Neural cell (in vitro differentiated cells): Measurements from ENCODE around the gene FUT6. TPM values are rescaled to one million over a fixed set of nuclear protein-coding genes. Genes with fewer than 3 reads are reported as not detected.

ENCODE experiments used
- H2AFZ ChIP-seq: fragments of 200-600, 300-800 bp; sonication (generic), shearing (Covaris generic); 2 replicates; pipeline ENCODE4 v1.6.0; 2014; ENCODE audit warnings: low read depth, mild to moderate bottlenecking, antibody characterized with exemption, low read length, moderate library complexity
- H3F3A ChIP-seq: fragments of 200-600 bp; shearing (Covaris generic); 2 replicates; pipeline ENCODE4 v1.6.1; 2016; ENCODE audit warnings: mild to moderate bottlenecking, moderate library complexity, mixed read lengths, antibody characterized with exemption, low read length; ENCODE audit not compliant: insufficient read depth, poor library complexity, severe bottlenecking
- H3K27ac ChIP-seq: fragments of 200-600, 300-800 bp; sonication (generic), shearing (Covaris generic); 2 replicates; pipeline ENCODE4 v1.5.1; 2014; ENCODE audit warnings: mild to moderate bottlenecking, low read length, moderate library complexity
- H3K27me3 ChIP-seq: fragments of 300-800, 200-600 bp; sonication (generic), shearing (Covaris generic); 2 replicates; pipeline ENCODE4 v1.6.0; 2014; ENCODE audit warnings: mild to moderate bottlenecking, low read depth, low read length, moderate library complexity; ENCODE audit not compliant: insufficient read depth
- H3K36me3 ChIP-seq: fragments of 300-800, 200-600 bp; sonication (generic), shearing (Covaris generic); 2 replicates; pipeline ENCODE4 v1.5.1; 2014; ENCODE audit warnings: mild to moderate bottlenecking, antibody characterized with exemption, low read length, moderate library complexity; ENCODE audit not compliant: insufficient read depth
- H3K4me2 ChIP-seq: fragments of 300-800, 200-600 bp; sonication (generic), shearing (Covaris generic); 2 replicates; pipeline ENCODE4 v1.6.0; 2014; ENCODE audit warnings: mild to moderate bottlenecking, low read length
- H3K4me3 ChIP-seq: fragments of 300-800, 200-600 bp; sonication (generic), shearing (Covaris generic); 2 replicates; pipeline ENCODE4 v1.5.1; 2014; ENCODE audit warnings: mild to moderate bottlenecking, low read length, moderate library complexity
- H3K79me2 ChIP-seq: fragments of 200-600 bp; shearing (Covaris generic); replicated peaks from 2 replicates; pipeline ENCODE4 v1.6.0; 2014; ENCODE audit warnings: mild to moderate bottlenecking, low read length, moderate library complexity; ENCODE audit not compliant: insufficient read depth
- H3K9ac ChIP-seq: fragments of 300-800, 200-600 bp; sonication (generic), shearing (Covaris generic); 2 replicates; pipeline ENCODE4 v1.6.1; 2016; ENCODE audit warnings: mild to moderate bottlenecking, low read length, mixed read lengths
- H3K9me2 ChIP-seq: fragments of 200-600 bp; shearing (Covaris generic); 2 replicates; pipeline ENCODE4 v1.6.1; 2016; ENCODE audit warnings: mild to moderate bottlenecking, low read length, mixed read lengths; ENCODE audit not compliant: insufficient read depth
- H3K9me3 ChIP-seq: fragments of 200-600, 300-800 bp; sonication (generic), shearing (Covaris generic); 2 replicates; pipeline ENCODE4 v1.6.1; 2016; ENCODE audit warnings: mild to moderate bottlenecking, mixed run types, low read length, moderate library complexity, mixed read lengths
- H4K20me1 ChIP-seq: fragments of 200-600 bp; shearing (Covaris generic); 2 replicates; pipeline ENCODE4 v1.6.1; 2016; ENCODE audit warnings: mild to moderate bottlenecking, mixed run types; ENCODE audit not compliant: insufficient read depth
- EP300 ChIP-seq: fragments of 450-650 bp; conservative IDR thresholded peaks from 2 replicates; pipeline ENCODE4 v1.6.1; 2014; ENCODE audit warnings: antibody characterized with exemption, mild to moderate bottlenecking, moderate library complexity; ENCODE audit not compliant: poor library complexity, severe bottlenecking
- EZH2 ChIP-seq: fragments of 200-600, 300-800 bp; shearing (Covaris generic), sonication (generic); IDR thresholded peaks from 2 replicates; pipeline ENCODE4 v1.6.1; 2014; ENCODE audit warnings: antibody characterized with exemption, low read length, borderline replicate concordance, mild to moderate bottlenecking; ENCODE audit not compliant: insufficient read depth, poor library complexity, severe bottlenecking
- MXI1 ChIP-seq: fragments of 450-650 bp; conservative IDR thresholded peaks from 2 replicates; pipeline ENCODE4 v1.6.1; 2014; ENCODE audit warnings: antibody characterized with exemption, mild to moderate bottlenecking; ENCODE audit not compliant: poor library complexity, severe bottlenecking
- POLR2AphosphoS5 ChIP-seq: IDR thresholded peaks from 2 replicates; pipeline ENCODE4 v1.6.1; 2012
- RAD21 ChIP-seq: fragments of 450-650 bp; conservative IDR thresholded peaks from 2 replicates; pipeline ENCODE4 v1.6.1; 2014; ENCODE audit warnings: antibody characterized with exemption, mild to moderate bottlenecking, moderate library complexity
- SMC3 ChIP-seq: fragments of 450-650 bp; conservative IDR thresholded peaks from 2 replicates; pipeline ENCODE4 v1.6.1; 2014; ENCODE audit warnings: antibody characterized with exemption, mild to moderate bottlenecking, moderate library complexity; ENCODE audit not compliant: poor library complexity
- TAF1 ChIP-seq: IDR thresholded peaks from 2 replicates; pipeline ENCODE4 v1.6.1; 2012; ENCODE audit warnings: low read depth
- polyA plus RNA-seq: library from polyadenylated mRNA; depleted of rRNA; stranded (reverse); fragments of >200 nt; gene quantifications from 2 replicates; pipeline ENCODE4 v1.2.3, GENCODE V29; 2014
- TF ChIP-seq, protein P1 (sequence below): IDR thresholded peaks from 2 replicates; pipeline ENCODE4 v1.6.1; 2012; ENCODE audit warnings: borderline replicate concordance
- TF ChIP-seq, protein P2 (sequence below): fragments of 450-650 bp; IDR thresholded peaks from 2 replicates; pipeline ENCODE4 v1.5.1; 2014; ENCODE audit warnings: antibody characterized with exemption, mild to moderate bottlenecking, moderate library complexity; ENCODE audit not compliant: poor library complexity, severe bottlenecking

The FUT6 gene
- polyA plus RNA-seq, 1 donor from 2014 or later: not detected

- Histone ChIP-seq H3K79me2 (no peaks in the 10 kb centered on the region), H3K9ac (no peak overlapping the region), H3K27me3 (peaks cover 32% of the 10 kb centered on the region), H3K4me2 (no peak overlapping the region), H3K36me3 (no peaks in the 10 kb centered on the region), H3F3A (no peaks in the 10 kb centered on the region), H3K27ac (no peak overlapping the region), H2AFZ (no peak overlapping the region), H4K20me1 (no peaks in the 10 kb centered on the region), H3K9me2 (no peaks in the 10 kb centered on the region), H3K9me3 (no peaks in the 10 kb centered on the region), H3K4me3 (no peak overlapping the region)
- peak; percentile 43 for TF ChIP-seq MXI1
- no peak for TF ChIP-seq POLR2AphosphoS5
Observed at GRCh38 chr19:5801796-5802619, 37.5 kb downstream of the FUT6 start.

DNA sequence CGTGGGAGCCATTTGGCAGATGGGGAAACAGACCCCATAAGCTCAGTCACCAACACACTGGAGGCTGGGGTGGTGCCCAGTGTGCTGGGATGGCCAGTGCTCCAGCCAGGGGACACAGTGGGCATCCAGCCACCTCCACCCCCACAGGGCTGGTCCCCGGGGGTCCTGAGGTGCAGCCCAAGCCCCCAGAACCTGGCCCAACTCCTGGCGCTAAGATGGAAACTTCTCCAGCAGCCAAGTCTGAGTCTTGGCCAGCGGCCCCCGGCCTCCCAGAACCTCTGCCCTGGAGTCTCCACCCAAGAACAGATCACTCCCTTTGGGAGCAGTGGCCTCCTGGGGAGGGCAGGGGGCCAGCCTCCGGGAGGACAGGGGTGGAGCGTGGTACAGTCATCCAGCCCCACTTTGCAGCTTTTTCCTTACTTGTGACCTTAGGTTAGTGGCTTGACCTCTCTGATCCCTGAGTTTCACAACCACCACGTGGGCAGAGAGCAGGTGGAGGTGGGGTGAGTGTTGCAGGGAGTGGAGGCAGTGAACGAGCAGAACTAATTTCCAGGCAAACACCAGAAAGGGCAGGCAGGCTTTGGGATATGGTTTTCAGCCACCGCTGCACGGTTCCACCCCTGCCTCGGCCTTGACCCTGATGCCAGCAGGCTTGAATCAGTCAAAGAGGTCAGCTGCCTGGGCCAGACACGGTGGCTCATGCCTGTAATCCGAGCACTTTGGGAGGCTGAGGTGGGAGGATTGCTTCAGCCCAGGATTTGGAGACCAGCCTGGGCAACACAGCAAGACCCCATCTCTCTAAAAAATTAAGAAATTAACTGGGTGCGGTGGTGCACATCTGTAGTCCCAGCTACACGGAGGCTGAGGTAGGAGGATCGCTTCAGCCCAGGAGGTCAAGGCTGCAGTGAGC, 38.9 kb downstream of the FUT6 start:
- no peaks in the 10 kb centered on the region for H4K20me1 ChIP-seq
- H2AFZ ChIP-seq: no peak overlapping the region
- H3K9me3 ChIP-seq: no peaks in the 10 kb centered on the region
- no peaks in the 10 kb centered on the region for H3K9me2 ChIP-seq
- H3K4me2 ChIP-seq: no peak overlapping the region
- no peak overlapping the region for H3K9ac ChIP-seq
- H3K4me3 ChIP-seq: no peak overlapping the region
- TF ChIP-seq, protein P1, sequence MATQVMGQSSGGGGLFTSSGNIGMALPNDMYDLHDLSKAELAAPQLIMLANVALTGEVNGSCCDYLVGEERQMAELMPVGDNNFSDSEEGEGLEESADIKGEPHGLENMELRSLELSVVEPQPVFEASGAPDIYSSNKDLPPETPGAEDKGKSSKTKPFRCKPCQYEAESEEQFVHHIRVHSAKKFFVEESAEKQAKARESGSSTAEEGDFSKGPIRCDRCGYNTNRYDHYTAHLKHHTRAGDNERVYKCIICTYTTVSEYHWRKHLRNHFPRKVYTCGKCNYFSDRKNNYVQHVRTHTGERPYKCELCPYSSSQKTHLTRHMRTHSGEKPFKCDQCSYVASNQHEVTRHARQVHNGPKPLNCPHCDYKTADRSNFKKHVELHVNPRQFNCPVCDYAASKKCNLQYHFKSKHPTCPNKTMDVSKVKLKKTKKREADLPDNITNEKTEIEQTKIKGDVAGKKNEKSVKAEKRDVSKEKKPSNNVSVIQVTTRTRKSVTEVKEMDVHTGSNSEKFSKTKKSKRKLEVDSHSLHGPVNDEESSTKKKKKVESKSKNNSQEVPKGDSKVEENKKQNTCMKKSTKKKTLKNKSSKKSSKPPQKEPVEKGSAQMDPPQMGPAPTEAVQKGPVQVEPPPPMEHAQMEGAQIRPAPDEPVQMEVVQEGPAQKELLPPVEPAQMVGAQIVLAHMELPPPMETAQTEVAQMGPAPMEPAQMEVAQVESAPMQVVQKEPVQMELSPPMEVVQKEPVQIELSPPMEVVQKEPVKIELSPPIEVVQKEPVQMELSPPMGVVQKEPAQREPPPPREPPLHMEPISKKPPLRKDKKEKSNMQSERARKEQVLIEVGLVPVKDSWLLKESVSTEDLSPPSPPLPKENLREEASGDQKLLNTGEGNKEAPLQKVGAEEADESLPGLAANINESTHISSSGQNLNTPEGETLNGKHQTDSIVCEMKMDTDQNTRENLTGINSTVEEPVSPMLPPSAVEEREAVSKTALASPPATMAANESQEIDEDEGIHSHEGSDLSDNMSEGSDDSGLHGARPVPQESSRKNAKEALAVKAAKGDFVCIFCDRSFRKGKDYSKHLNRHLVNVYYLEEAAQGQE: no peak
- no peak for TF ChIP-seq RAD21
- TF ChIP-seq SMC3: no peak
- TF ChIP-seq, protein P2, sequence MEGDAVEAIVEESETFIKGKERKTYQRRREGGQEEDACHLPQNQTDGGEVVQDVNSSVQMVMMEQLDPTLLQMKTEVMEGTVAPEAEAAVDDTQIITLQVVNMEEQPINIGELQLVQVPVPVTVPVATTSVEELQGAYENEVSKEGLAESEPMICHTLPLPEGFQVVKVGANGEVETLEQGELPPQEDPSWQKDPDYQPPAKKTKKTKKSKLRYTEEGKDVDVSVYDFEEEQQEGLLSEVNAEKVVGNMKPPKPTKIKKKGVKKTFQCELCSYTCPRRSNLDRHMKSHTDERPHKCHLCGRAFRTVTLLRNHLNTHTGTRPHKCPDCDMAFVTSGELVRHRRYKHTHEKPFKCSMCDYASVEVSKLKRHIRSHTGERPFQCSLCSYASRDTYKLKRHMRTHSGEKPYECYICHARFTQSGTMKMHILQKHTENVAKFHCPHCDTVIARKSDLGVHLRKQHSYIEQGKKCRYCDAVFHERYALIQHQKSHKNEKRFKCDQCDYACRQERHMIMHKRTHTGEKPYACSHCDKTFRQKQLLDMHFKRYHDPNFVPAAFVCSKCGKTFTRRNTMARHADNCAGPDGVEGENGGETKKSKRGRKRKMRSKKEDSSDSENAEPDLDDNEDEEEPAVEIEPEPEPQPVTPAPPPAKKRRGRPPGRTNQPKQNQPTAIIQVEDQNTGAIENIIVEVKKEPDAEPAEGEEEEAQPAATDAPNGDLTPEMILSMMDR: no peak
- TF ChIP-seq MXI1: no peak
- no peak for TF ChIP-seq EP300
- TF ChIP-seq EZH2: no peak
- TF ChIP-seq TAF1: no peak
- no peak for TF ChIP-seq POLR2AphosphoS5
- no peak overlapping the region for H3K27ac ChIP-seq
- H3K36me3 ChIP-seq: no peaks in the 10 kb centered on the region
- H3K27me3 ChIP-seq: peaks cover 19% of the 10 kb centered on the region
- H3K79me2 ChIP-seq: no peaks in the 10 kb centered on the region
- H3F3A ChIP-seq: no peaks in the 10 kb centered on the region
